ENCODE measurements around the gene BRD1.

Gene BRD1

DNA sequence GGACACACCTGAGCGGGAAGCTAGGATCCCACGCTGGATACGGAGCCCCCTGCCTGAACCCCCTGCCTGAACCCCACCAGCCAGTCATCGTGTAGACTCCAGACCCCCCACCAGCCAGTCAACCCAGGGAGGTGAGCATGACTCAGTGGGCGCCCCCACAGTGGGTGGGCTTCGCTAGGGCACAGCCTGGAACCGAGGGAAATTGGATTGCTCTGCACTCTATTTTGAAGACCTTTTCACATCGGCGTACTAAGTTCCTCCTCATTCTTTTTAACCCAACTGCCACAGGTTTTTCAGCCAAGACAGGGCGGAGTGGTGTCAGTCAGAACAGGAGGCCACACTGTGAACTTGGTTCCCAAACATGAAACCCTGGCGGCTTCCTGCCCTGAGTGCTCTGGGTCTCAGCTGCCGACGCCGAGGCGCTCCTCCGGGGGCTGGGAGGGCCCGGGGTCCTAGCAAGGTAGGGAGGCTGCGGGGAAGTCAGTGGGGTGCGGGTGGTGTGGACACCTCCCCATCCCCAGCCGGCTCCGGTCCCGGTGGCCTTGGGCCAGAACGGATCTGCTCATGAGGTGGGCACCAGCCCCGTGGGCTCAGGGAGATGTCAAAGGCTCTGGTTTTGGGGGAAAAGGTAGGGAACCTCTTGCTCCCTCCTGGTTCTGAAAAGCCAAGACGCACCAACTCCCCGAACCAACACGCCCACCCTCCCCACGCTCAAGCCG lies 57.0 kb downstream of the BRD1 start:
- DNase-seq (ENCODE audit: low read depth), result no peak
- no peak overlapping the region for H3K4me3 ChIP-seq (ENCODE audit: low read length)
- TF ChIP-seq, protein P1, sequence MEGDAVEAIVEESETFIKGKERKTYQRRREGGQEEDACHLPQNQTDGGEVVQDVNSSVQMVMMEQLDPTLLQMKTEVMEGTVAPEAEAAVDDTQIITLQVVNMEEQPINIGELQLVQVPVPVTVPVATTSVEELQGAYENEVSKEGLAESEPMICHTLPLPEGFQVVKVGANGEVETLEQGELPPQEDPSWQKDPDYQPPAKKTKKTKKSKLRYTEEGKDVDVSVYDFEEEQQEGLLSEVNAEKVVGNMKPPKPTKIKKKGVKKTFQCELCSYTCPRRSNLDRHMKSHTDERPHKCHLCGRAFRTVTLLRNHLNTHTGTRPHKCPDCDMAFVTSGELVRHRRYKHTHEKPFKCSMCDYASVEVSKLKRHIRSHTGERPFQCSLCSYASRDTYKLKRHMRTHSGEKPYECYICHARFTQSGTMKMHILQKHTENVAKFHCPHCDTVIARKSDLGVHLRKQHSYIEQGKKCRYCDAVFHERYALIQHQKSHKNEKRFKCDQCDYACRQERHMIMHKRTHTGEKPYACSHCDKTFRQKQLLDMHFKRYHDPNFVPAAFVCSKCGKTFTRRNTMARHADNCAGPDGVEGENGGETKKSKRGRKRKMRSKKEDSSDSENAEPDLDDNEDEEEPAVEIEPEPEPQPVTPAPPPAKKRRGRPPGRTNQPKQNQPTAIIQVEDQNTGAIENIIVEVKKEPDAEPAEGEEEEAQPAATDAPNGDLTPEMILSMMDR (conservative IDR thresholded peaks at IDR 0.05; ENCODE audit: low read depth, low read length), result no peak

DNA sequence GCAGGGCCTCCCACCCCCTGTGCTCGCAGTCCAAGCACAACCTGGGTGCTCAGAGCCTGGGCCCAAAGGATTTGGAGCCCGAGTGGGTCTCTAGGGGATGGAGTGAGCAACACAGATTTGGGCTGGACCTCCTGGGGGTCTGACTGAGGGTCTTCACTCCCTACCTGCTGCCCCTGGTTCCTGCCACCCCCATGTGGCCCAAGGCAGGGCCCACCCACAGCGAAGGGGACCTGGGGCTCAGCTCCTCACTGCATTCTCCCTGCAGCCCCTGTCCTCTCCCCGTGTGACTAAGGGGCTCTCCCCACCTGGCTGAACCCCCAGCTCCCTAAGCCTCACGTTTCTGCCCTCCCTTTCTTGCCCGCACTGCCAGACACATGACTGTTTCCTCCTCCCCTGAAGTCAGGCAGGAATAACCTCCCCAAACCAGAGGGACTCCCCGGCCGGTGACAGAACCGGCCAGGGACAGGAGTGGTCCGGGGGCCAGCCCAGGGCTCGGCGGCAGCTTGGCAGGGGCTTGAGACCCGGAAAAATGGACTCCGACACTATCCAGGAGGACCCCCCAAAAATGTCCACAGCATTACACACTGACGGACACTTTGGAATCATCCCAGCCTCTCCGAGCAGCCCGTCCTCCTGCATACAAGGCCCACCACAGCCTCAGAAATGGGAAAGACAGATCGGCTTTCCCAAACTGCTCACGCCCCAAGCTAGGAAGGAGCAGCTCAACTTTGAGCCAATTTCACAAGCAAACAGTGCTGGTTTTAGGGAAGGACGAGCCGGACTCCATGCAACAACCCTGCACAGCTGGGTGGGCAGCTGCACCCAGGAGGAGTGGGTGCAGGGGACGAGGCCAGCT lies 57.8 kb downstream of the BRD1 start:
- H3K4me3 ChIP-seq (ENCODE audit: low read length), result no peak overlapping the region
- TF ChIP-seq, protein P1 (conservative IDR thresholded peaks at IDR 0.05; ENCODE audit: low read depth, low read length), result no peak
- no peak for DNase-seq (ENCODE audit: low read depth)

DNA sequence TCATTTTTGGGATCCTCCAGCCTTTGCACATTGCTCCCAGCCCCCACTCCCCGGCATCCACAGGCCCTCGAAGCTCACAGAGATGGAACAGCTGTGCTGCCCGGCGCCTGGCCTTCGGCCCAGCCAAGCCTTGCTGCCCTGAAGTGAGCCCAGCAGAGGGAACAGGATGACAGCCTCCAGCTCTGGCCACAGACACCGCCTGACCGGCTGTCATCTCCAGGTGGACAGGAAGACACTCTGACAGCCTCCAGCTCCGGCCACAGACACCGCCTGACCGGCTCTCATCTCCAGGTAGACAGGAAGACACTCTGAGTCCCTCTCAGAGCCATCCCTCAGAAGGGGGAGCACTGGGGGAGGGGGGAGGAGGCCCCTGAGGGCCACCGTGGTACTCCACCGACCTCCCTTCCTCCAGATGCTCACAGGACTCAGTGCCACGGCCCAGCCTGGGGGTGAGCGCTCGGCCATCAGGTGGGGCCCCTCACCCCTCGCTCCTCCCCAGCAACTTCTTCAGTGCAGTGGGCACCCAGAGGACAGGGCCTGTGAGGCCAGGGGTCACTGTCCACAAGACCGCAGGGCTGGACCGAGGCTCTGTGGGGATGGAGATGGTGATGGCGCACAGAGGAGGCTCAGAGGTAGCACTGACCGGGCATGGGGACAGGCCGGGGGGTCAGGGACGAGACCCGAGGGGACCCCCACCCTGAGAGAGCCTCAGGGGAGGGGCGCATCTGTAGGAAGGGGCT lies 58.6 kb downstream of the BRD1 start:
- DNase-seq (ENCODE audit: low read depth), result no peak
- no peak overlapping the region for H3K4me3 ChIP-seq (ENCODE audit: low read length)
- TF ChIP-seq, protein P1 (conservative IDR thresholded peaks at IDR 0.05; ENCODE audit: low read depth, low read length), result no peak

DNA sequence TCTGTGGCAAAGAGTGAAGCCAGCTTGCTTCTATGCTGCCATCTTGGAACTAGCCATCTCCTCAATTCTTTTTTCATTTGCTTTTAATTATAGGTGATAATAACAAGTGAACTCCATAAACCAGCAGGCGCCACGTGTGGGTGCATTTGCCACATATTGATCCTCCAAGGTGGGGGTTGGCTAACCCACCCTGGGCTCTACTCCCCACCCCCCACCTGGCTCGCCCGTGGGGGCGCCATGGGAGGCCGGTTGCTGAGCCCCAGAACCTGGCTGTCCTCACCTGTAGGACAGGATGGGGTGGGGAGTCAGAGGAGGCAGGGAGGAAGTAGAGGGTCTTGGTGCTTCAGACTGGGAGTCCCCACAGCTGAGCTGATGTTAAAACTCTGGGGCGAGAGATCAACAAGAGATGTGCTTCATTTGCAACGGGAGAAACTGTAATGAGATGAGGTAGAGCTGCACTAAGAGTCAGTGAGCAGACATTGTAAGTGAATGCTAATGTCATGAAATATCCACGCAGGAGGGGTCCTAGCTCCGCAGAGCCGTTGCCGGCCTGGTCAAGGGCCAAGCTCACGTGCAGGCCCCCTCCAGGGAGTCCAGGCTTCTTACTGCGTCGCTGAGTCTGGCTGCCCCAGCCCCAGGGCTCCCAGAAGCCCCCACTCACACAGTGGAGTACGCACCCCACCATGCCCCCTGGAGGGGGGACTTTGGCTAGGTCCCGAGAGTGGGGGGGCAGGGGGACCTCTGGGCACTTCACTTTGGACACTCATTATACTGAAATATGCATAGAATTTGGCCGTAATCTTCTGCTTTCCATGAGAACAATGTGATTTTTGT lies 59.4 kb downstream of the BRD1 start:
- H3K4me3 ChIP-seq (ENCODE audit: low read length), result no peak overlapping the region
- TF ChIP-seq, protein P1 (conservative IDR thresholded peaks at IDR 0.05; ENCODE audit: low read depth, low read length), result no peak
- no peak for DNase-seq (ENCODE audit: low read depth)

DNA sequence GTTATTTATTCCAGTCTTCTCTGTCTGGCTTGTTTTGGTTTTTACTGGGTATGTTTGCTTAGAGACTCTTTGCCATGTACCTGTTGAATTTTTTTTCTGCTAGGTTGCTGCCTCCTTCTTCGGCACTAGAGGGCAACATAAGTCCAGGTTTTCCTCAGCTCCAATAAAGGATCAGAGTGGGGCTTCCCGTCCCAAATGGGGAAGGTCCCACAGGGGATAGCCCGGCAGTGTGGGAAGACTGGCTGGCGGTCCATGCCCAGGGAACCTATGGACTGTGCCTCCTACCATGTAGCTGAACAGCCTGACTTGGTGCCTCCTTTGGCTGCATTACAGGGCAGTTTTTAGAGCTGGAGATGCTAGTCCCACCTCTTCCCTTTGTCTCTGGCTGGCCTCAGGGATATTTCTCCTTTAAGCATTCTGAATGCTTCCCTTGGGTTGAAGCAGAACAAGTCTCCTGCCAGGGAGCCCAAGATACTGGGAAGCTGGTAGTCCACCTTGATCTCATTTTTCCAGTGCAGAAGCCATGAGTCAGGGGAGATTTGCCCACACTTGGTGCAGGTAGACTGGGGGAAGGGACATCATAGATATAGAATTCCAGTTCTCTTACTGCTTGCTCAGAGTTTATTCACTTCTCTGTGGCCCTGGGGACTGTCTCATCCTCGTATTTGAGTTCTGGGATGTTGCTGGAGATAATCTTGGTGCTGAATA lies 60.2 kb downstream of the BRD1 start:
- TF ChIP-seq, protein P1 (conservative IDR thresholded peaks at IDR 0.05; ENCODE audit: low read depth, low read length), result peak; percentile 77
- DNase-seq (ENCODE audit: low read depth), result peak; percentile 8

DNA sequence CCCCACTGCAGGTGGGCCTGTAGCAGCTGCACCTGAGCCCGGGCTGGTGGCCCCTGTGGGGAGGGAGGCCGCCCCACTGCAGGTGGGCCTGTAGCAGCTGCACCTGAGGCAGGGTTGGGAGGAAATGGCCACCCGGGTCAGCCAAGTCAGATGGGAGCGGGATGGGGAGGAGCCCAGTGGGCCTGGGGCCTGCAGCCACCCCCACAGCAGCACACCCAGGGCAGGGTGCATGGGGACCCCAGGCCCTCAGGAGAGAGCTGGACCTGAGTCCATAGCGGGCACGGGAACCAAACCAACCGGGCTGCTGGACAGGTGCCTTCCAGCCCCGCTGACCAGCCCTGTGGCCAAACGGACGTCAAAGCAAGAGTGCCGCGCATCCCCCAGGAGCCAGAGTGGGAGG lies 61.7 kb downstream of the BRD1 start:
- H3K4me3 ChIP-seq (ENCODE audit: low read length), result no peak overlapping the region
- TF ChIP-seq, protein P1 (conservative IDR thresholded peaks at IDR 0.05; ENCODE audit: low read depth, low read length), result no peak

More for the DNA sequence above, 60.2 kb downstream of the BRD1 start:
- no peak overlapping the region for H3K4me3 ChIP-seq (ENCODE audit: low read length)

More for the DNA sequence above, 61.7 kb downstream of the BRD1 start:
- no peak for DNase-seq (ENCODE audit: low read depth)

All from retinal pigment epithelial cell (primary cell).